Activated T-cell treated with anti-CD3 and anti-CD28 coated beads for 24 hours (primary cell): ENCODE data around the gene CCNL2.
"Not testable (repeated sequence)": the region's sequence is repeated elsewhere in the genome, so short reads cannot be mapped to it uniquely, and the experiment has no call there.

Experiments
- DNase-seq: peaks from one replicate; pipeline ENCODE4 v3.0.0-alpha.2; 2020; ENCODE audit warnings: low read depth

CCNL2 gene

GRCh38 chr1:1432274-1432950 lies 33.3 kb upstream of the CCNL2 start:
- DNase-seq: no peak

GRCh38 chr1:1431845-1432273 lies 32.7 kb upstream of the CCNL2 start:
- no peak for DNase-seq

DNA sequence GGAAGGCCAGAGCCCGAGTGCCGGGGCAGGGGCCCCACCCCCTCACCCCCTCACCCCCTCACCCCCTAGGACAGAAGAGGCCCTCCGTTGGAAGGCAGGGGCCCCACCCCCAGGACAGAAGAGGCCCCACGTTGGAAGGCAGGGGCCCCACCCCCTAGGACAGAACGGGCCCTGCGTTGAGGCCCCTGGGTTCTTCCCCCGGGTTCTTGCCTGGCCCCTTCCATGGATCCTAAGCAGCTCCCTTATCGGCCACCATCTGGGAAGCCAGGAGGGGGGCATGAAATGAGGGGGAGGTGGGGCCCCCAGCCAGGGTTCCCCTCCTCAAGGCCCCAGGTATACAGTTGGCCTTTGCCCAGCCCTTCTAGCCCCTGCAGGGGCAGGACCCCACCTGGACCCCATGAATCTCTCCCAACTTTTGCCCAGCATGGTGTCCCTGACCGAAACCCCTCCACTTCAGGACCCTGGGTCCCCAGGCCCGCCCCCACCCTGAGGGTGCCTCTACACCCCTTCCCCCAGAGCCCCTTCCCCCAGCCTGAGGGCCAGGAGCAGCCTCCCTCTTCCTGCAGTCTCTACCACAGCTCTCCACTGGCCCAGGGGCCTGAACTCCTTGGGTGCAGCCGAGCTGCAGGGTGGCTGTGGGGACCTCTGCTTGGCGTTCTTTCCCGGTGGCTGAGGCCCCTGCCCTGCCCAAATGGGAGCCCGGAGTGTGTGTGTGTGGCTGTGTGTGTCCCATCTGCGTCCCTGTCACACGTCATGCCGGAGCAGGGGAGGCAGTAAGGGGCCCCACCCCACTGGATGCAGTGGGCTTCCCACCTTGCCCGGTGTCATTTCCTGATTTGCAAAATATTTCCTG lies 32.1 kb upstream of the CCNL2 start:
- no peak for DNase-seq

- DNase-seq: no peak
Observed at GRCh38 chr1:1430114-1430982, 31.2 kb upstream of the CCNL2 start.

GRCh38 chr1:1429671-1430073 lies 30.5 kb upstream of the CCNL2 start:
- no peak for DNase-seq

GRCh38 chr1:1428967-1429366 lies 29.8 kb upstream of the CCNL2 start:
- DNase-seq: not testable (repeated sequence)

GRCh38 chr1:1428174-1428573 lies 29.0 kb upstream of the CCNL2 start:
- no peak for DNase-seq

DNA sequence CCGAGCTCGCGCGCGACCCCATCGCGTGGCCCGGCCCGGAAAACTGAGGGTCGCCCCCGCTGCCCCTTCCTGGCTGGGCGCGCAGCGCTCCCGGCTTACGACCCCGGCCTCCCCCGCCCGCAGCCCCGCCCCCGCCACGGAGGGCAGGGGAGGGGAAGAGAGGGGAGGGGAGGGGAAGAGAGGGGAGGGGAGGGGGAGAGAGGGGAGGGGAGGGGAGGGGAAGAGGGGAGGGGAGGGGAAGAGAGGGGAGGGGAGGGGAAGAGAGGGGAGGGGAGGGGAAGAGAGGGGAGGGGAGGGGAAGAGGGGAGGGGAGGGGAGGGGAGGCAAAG lies 28.6 kb upstream of the CCNL2 start:
- DNase-seq: no peak

- no peak for DNase-seq
Observed at GRCh38 chr1:1427106-1427819, 28.1 kb upstream of the CCNL2 start.

- DNase-seq: no peak
Observed at GRCh38 chr1:1426496-1427105, 27.5 kb upstream of the CCNL2 start.

DNA sequence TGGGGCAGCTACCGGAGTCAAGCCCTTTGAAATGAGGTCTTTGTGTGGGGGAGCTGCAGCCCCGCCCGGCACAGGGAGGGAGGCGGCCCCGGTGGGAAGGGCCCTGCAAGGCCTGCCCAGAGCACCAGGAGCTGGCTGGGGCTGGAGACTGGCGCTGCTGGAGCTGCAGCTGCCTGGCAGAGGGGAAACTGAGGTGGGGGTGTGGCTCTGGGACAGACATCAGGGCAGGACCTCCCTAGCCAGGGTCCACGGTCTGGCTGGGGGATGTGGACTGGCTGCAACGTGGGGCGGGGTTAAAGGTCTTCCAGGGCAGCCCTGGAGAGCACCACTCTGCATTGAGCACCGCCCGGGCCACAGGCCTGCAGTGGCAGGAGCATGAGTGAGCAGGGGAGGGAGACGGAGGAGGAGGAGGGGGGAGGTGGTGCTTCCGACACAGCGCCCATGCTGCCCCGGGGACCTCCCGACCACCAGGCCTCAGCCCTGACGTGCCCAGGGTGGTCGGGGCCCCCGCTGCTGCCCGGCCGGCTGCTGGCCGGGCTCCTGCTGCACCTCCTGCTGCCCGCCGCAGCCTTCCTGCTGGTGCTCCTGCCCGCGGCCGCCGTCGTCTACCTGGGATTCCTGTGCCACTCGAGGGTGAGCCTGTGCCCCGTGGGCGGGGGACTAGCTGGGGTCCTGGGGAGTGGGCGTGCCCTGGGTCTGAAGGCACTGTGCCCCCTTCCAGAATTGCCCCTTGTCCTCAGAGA lies 26.8 kb upstream of the CCNL2 start:
- no peak for DNase-seq

DNA sequence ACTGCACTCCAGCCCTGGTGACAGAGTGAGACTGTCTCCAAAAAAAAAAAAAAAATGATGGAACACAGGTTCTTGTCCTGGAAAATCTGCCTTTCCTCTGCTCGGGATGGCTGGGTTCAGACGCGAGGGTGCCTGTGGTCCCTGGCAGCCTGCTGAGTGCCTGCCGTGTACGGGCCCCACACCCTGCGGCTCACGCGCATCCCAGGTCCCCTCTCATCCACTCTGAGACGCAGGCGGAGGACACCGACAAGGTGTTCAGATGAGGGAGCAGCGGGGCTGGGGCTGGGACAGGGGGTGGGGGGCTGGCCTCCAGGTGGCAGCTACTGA lies 26.3 kb upstream of the CCNL2 start:
- no peak for DNase-seq

DNA sequence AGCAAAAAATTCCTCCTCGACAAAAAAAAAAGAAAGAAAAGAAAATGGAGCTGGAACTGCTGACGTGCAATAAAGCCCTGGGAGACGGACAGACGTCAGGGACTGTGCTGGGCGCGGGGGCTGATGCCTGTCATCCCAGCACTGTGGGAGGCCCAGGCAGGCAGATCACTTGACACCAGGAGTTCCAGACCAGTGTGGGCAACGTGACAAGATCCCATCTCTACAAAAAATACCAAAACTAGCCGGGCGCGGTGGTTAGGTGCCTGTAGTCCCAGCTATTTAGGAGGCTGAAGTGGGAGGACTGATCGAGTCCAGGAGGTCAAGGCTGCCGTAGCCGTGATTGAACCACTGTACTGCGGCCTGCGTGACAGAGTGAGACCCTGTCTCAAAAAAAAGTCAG lies 25.6 kb upstream of the CCNL2 start:
- no peak for DNase-seq

DNA sequence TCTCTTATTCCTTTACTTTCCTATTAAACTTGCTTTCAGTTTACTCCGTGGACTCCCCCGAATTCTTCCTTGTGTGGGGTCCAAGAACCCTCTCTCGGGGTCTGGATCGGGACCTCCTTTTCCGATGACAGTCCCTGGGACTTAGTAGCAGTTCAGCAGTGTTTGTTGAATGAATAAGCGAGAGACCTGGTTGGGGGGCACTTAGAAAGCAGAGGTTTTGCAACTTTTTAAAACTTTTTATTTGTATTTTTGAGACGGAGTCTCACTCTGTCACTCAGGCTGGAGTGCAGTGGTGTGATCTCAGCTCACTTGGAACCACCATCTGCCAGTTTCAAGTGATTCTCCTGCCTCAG lies 24.1 kb upstream of the CCNL2 start:
- DNase-seq: no peak

GRCh38 chr1:1422465-1423244 lies 23.5 kb upstream of the CCNL2 start:
- no peak for DNase-seq

DNA sequence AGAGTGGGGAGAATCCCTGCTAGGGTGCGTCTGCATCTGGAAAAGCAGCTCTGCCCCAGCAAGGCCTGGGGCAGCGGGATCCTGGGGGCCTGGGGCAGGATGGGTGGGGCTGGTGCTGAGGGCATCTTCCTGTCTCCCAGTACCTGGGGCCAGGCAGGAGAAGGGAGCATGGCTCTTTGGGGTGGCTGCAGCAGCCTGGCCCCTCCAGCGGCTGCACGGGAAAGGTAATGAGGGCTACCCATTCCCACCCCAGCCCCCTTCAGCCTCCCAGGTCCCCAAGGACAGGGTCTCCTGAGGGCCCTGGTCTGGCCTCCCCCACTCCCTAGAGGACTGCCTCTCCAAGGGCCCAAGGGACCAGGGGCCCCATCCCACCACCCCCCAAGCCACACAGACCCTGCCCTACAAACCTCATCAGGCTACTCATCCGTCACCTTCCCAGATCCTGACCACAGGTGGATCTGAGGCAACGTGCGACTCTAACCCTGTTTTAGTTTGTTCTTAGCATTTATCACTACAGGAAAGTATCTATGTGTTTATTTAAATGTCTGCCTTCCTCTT lies 22.9 kb upstream of the CCNL2 start:
- DNase-seq: no peak

DNA sequence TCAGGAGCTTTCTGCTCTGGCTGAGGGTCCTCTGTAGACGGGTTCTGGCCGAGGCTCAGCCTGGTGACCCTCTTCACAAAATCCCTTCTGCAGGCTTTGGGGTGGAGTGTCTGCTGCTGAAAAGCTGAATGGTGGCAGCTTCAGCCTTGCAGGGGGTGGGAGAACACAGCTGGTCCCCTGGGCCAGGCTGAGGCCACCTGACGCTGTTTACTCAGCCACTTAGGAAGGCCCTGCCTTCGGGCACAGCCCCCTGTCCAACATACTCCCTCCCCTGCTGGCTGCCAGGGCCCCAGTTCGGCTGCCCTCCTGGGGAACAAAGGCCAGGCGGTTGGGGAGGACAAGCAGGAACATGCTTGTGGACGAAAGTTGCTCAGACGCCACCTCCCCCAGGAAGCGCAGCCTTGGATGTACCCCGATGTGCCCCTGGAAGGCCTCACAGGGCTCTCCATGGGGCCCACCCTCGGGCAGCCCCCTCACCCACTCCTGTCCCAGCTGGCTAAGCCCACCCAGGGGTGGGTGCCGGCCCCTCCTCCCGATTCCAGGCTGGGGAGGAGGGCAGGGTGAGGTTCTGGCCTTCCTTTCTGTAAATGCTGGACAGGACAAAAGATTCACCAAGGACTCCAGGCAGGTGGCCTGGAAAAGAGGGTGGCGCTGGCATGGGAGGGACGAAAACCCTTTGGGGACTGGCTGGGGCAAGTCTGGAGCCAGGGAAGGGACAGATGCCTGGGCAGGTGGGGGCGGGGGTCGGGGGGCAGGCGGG lies 22.2 kb upstream of the CCNL2 start, which contains the start of gene ANKRD65:
Gene ANKRD65 (minus strand): TSS at position 130 of the 760 bp plus-strand sequence. CDS start 271 bp downstream, outside the sequence.
- DNase-seq: no peak

DNA sequence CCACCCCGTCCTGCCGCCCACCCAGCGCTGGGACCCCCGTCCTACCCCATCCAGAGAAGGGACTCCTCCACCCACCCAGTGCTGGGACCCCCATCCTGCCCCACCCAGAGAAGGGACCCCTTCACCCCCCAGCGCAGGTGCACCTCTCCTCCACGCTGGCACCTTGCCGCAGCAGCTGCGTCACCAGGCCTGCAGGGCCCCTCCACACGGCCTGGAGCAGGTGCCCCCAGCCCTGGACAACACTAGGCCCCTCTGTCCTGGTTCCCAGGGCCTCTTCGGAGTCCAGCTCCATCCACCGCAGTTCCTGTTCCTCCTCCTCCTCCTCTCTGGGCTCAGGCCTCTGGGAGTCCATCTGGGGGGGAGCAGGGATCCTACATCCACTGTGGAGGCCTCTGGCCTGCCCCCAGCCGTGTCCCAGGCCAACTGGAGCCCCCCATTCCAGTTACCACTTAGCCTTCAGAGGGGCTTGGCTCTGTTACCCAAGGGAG lies 21.6 kb upstream of the CCNL2 start:
- DNase-seq: no peak
